ENCODE results near the gene ATP6V1B1. TPM values are rescaled to one million over a fixed set of nuclear protein-coding genes. Genes with fewer than 3 reads are reported as not detected.

The ATP6V1B1 gene
- total RNA-seq, 1 experiment from 2014 or later = 4.0 TPM

DNA sequence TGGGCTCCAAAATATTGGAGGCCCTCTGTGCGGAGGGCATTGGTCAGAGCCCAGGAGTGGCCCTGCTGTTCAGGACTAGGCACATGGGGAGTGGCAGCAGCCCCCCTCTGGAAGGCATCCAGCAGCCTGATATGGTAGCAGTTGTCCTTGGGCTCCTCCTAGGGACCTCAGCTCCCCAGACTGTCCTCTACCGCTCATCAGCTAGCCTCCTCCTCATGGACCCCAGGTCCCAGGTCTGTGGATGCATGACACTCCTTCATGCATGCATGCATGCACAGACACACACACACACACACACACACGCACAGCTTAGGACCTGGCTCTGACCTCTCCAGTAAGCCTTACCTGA, 15.4 kb upstream of the ATP6V1B1 start:
- no TSS peak for BruUV-seq (replicated peaks)
- DNase-seq = no peak
- intact Hi-C loops (cut with micrococcal nuclease; ENCODE audit: unreplicated experiment) = no loop called here
- POLR2A ChIA-PET = no interaction called here
- H3K27ac Mint-ChIP-seq (ENCODE audit: unreplicated experiment) = no peak overlapping the region
- CTCF ChIA-PET = interaction anchor here (1.0 to 2.0 kb wide), 3 partner anchors 28 to 51 kb away, joined by 5 to 12 read pairs (median 5); no protein-coding TSS in a partner anchor
- Histone ChIP-seq H3K4me3 (ENCODE audit: low read depth, low read length) (no peak overlapping the region), H3K36me3 (ENCODE audit: control insufficient read depth, insufficient read depth, low read length) (no peaks in the 10 kb centered on the region), H3K4me1 (peaks cover 6% of the 10 kb centered on the region; the same call in 1 of the 2 replicates), H3K27me3 (replicated peaks; ENCODE audit: control insufficient read depth, insufficient read depth, low read length) (no peaks in the 10 kb centered on the region), H3K9me3 (peaks cover 6% of the 10 kb centered on the region; the same call in 1 of the 2 replicates)
- TF ChIP-seq, protein P1, sequence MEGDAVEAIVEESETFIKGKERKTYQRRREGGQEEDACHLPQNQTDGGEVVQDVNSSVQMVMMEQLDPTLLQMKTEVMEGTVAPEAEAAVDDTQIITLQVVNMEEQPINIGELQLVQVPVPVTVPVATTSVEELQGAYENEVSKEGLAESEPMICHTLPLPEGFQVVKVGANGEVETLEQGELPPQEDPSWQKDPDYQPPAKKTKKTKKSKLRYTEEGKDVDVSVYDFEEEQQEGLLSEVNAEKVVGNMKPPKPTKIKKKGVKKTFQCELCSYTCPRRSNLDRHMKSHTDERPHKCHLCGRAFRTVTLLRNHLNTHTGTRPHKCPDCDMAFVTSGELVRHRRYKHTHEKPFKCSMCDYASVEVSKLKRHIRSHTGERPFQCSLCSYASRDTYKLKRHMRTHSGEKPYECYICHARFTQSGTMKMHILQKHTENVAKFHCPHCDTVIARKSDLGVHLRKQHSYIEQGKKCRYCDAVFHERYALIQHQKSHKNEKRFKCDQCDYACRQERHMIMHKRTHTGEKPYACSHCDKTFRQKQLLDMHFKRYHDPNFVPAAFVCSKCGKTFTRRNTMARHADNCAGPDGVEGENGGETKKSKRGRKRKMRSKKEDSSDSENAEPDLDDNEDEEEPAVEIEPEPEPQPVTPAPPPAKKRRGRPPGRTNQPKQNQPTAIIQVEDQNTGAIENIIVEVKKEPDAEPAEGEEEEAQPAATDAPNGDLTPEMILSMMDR (IDR thresholded peaks at IDR 0.05; ENCODE audit: insufficient read depth in 1 of 2, low read depth in 1 of 2, low read length in 1 of 2, severe bottlenecking in 1 of 2, unreplicated experiment in 1 of 2) = no peak
- H3K9me3 Mint-ChIP-seq (ENCODE audit: unreplicated experiment) = no peaks in the 10 kb centered on the region
- no peak overlapping the region for H3K4me3 Mint-ChIP-seq (ENCODE audit: unreplicated experiment)
- H3K27me3 Mint-ChIP-seq (ENCODE audit: insufficient read depth, unreplicated experiment) = peaks cover 8% of the 10 kb centered on the region
- H3K4me1 Mint-ChIP-seq (ENCODE audit: low read depth, unreplicated experiment) = no peaks in the 10 kb centered on the region
- H3K36me3 Mint-ChIP-seq (ENCODE audit: insufficient read depth, unreplicated experiment) = peaks cover 6% of the 10 kb centered on the region

DNA sequence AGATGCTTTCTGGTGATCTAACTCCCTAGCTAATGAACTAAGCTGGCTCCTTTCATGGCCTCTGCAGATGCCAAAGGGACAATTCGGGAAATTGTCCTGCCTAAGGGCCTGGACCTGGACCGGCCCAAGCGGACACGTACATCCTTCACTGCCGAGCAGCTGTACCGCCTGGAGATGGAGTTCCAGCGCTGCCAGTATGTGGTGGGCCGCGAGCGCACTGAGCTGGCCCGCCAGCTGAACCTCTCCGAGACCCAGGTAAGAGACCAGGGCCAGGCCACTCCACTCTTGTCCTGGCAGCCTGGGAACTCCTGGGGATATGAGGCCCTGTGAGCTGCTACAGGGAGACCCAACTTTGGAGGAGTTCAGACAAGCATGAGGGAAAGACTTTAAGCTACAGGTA, 14.7 kb upstream of the ATP6V1B1 start:
- no peak for DNase-seq
- intact Hi-C loops (cut with micrococcal nuclease; ENCODE audit: unreplicated experiment) = no loop called here
- CTCF ChIA-PET = interaction anchor here (0.5 to 2.0 kb wide), 5 partner anchors 13 to 586 kb away, joined by 3 to 5 read pairs (median 5); no protein-coding TSS in a partner anchor

DNA sequence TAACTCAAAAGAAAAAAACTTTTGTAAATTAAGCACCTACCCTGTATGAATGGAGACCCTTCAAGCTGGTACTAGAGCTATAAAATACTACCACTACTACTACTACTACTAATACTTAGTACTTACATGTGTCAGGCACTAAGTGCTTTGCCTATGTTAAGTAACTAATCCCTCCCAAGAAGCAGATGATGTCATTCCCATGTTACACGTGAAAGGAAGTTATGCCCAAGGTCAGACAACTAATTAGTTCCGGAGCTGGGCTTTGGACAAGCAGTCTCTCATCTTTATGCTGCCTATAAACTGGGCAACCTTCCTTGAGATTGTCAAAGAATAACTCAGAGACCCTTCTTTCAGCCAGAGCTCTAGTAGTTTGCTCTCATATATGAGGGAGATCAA, 13.9 kb upstream of the ATP6V1B1 start:
- Mint-ChIP-seq H3K4me3 (ENCODE audit: unreplicated experiment) (no peak overlapping the region), H3K36me3 (ENCODE audit: insufficient read depth, unreplicated experiment) (peaks cover 6% of the 10 kb centered on the region), H3K4me1 (ENCODE audit: low read depth, unreplicated experiment) (no peaks in the 10 kb centered on the region), H3K27ac (ENCODE audit: unreplicated experiment) (no peak overlapping the region), H3K27me3 (ENCODE audit: insufficient read depth, unreplicated experiment) (peaks cover 5% of the 10 kb centered on the region), H3K9me3 (ENCODE audit: unreplicated experiment) (no peaks in the 10 kb centered on the region)
- Histone ChIP-seq H3K27me3 (replicated peaks; ENCODE audit: control insufficient read depth, insufficient read depth, low read length) (no peaks in the 10 kb centered on the region), H3K9me3 (peaks cover 6% of the 10 kb centered on the region; the same call in 1 of the 2 replicates), H3K4me1 (peaks cover 6% of the 10 kb centered on the region; the same call in 1 of the 2 replicates), H3K36me3 (ENCODE audit: control insufficient read depth, insufficient read depth, low read length) (no peaks in the 10 kb centered on the region), H3K4me3 (ENCODE audit: low read depth, low read length) (no peak overlapping the region)
- POLR2A ChIA-PET = no interaction called here
- CTCF ChIA-PET = interaction anchor here (0.5 to 2.0 kb wide), 5 partner anchors 13 to 587 kb away, joined by 3 to 5 read pairs (median 5); no protein-coding TSS in a partner anchor
- TF ChIP-seq, protein P1 (IDR thresholded peaks at IDR 0.05; ENCODE audit: insufficient read depth in 1 of 2, low read depth in 1 of 2, low read length in 1 of 2, severe bottlenecking in 1 of 2, unreplicated experiment in 1 of 2) = no peak
- intact Hi-C loops (cut with micrococcal nuclease; ENCODE audit: unreplicated experiment) = no loop called here
- BruUV-seq (replicated peaks) = no TSS peak
- no peak for DNase-seq

More for the DNA sequence above, 14.7 kb upstream of the ATP6V1B1 start:
- TF ChIP-seq, protein P1 (IDR thresholded peaks at IDR 0.05; ENCODE audit: insufficient read depth in 1 of 2, low read depth in 1 of 2, low read length in 1 of 2, severe bottlenecking in 1 of 2, unreplicated experiment in 1 of 2) = no peak
- Mint-ChIP-seq H3K36me3 (ENCODE audit: insufficient read depth, unreplicated experiment) (peaks cover 6% of the 10 kb centered on the region), H3K27me3 (ENCODE audit: insufficient read depth, unreplicated experiment) (peaks cover 8% of the 10 kb centered on the region), H3K27ac (ENCODE audit: unreplicated experiment) (no peak overlapping the region), H3K4me3 (ENCODE audit: unreplicated experiment) (no peak overlapping the region), H3K4me1 (ENCODE audit: low read depth, unreplicated experiment) (no peaks in the 10 kb centered on the region), H3K9me3 (ENCODE audit: unreplicated experiment) (no peaks in the 10 kb centered on the region)
- Histone ChIP-seq H3K4me1 (peaks cover 6% of the 10 kb centered on the region; the same call in 1 of the 2 replicates), H3K36me3 (ENCODE audit: control insufficient read depth, insufficient read depth, low read length) (no peaks in the 10 kb centered on the region), H3K9me3 (peaks cover 6% of the 10 kb centered on the region; the same call in 1 of the 2 replicates), H3K4me3 (ENCODE audit: low read depth, low read length) (no peak overlapping the region), H3K27me3 (replicated peaks; ENCODE audit: control insufficient read depth, insufficient read depth, low read length) (no peaks in the 10 kb centered on the region)
- BruUV-seq (replicated peaks) = no TSS peak
- POLR2A ChIA-PET = no interaction called here

Measured in Caco-2 (cell line).